HG03565 (cell line): ENCODE data around the gene ZNF740.

ENCODE experiments used
- ATAC-seq: cut with Tn5 transposase; IDR thresholded peaks from one replicate; pipeline ENCODE4 v1.9.1; 2021; ENCODE audit warnings: mild to moderate bottlenecking, moderate library complexity; ENCODE audit not compliant: unreplicated experiment

The ZNF740 gene

DNA sequence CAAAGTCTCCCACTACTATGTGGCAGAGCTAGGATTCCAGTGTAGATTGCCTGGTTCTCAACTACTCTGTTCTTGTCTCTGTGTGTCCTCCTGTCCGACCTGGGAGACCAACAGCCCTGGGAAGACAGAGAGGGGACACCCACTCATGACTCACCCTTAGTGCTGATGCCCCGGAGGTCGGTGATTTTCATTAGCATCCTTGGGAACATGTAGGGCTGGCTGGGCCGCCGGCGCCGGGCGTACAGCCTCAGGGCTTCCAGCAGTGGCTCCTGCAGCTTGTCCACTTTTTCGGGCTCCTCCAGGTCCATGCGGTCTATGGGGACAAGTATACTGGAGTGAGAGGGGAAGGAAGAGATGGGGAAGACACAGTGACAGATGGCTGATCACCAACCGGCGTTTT lies 32.4 kb downstream of the ZNF740 start:
- ATAC-seq = no peak

DNA sequence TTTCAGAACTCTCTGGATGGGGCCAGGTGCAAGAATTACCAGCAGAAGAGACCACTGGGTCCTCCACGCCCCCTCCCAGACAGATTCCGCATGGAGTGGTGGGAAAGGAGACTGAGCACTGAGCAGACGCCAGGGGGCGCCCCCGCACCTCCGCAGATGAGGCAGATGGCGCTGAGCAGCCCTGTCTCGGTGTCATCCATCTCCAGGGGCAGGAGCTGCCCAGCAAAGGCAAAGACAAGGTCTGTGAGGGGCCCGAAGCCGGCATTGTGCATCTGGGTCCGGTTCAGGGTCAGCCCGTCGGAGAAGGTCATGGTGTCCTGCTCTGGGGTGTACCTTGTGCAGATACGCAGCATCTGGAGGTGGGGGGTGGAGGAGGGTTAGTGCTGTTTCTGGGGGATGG lies 32.8 kb downstream of the ZNF740 start:
- ATAC-seq = no peak

DNA sequence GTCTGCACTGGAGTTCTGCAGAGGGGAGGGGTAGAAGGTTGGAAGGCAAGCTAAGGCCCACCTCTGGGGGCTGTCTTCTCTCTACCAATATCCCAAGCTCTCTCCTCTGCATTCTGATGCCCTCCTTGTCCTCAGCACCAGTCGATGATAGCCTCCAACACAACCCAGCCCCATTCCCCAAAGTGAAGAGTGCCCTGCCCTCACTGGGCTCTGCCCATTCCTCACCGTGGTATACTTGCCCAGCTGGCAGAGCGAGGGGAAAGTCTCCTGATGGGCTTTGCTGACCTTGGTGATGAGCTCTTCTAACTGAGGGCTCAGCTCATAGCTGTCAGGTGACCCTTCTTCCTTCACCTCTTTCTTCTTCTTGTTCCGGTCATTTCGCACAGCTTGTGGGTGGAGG lies 33.7 kb downstream of the ZNF740 start:
- ATAC-seq = no peak

DNA sequence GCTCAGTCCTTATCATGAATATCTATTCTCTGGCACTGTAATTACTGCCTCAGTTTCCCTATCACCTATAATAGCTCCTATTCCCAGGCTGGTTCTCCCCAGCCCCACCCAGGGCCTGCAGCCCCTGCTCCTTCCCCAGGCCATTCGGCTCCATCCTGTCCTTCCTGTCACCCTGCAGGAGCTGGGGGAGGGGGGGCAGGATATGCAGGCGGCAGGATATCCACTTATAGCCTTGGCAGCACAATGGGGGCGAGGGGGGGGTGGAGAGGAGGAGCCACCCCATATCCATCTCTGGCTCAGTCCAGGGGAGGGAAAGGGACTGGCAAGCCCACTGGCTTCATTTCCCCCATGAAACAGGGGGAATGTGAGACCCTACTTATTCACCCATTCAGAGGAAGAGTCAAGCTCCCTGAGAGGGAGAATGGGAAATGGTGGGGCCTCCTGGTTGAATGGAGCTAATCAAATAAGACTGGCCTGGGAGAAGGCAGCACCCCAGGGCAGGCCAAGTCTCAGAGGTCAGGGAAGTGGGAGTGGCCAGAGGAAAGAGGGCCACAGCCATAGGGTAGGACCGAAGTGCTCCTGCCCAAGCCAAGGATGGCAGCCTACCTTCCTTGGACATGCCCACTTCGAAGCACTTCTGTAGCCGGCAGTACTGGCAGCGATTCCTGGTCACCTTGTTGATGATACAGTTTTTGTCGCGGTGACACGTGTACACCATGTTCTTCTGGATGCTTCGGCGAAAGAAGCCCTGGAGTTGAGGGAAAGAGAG lies 34.3 kb downstream of the ZNF740 start:
- no peak for ATAC-seq

DNA sequence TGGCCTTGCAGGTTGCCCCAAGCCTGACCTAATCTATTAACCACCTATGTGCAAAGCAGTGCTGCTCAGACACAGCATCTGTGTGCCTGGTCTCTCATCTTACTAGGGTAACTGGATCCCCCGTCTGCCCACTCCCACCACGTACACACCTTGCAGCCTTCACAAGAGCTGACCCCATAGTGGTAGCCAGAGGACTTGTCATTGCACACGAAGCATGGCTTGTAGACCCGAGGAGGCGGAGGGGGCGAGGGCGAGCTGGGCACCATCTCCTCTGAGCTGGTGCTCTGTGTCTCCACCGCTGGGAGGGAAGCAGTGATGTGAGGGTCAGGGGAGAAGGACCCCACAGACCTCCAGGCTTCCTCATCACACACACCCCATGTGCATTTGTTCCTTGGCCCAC lies 35.0 kb downstream of the ZNF740 start:
- no peak for ATAC-seq

DNA sequence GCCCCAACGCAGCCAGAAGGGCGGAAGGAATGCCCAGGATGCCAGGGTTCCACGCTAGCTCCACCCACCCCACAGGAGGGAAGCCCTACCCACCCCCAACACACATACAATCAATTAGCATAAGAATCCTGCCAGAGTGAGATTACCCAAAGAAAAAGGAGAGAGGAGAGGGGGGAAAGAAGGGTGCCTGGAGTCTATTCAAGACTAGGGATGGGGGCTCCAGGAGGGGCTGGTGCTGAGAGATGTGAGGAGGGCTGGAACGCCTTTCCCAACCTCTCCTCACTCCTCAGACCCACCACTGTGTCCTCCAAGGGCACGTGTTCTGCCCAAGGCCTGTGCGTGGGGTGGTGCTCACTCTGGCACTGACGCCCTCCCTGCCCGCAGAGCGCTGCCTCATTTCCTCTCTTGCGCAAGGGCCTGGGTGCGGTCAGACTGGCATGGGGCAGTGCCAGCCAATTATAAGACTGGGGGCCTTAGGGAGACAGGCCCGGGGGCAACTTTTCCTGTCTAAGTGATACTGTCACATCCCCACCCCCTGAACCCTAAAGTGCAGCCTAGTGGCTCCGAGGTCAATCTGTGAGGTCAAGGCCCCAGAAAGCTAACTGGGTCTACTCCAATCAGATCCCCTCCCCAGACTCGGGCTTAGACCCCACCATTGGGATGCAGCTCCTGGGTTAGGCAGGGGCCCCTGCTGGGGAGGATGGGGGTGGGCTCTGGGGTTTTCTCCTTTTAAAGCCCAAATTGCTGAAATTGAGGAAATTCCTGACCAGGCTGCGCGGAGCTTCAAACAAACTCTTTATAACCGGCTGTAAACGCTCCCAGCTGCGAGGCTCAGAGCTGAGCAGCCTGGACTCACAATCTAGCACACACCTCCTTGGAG lies 36.8 kb downstream of the ZNF740 start:
- no peak for ATAC-seq

DNA sequence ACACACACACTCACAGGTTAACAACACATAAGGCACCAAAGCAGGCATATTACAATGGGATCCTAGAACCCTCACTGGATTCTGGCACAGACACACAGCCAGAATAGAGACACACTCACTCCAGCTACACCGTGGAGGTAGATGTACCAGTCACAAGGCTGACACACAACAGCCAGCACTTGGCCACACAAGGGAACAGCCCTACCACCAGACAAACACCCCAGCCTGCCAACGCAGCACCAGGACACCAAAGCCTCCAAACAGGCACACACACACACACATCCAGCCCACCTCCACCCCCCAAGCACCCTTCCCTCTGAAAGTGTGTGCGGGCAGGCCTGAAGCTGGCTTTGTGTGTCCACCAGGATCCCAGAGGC lies 37.4 kb downstream of the ZNF740 start:
- no peak for ATAC-seq

DNA sequence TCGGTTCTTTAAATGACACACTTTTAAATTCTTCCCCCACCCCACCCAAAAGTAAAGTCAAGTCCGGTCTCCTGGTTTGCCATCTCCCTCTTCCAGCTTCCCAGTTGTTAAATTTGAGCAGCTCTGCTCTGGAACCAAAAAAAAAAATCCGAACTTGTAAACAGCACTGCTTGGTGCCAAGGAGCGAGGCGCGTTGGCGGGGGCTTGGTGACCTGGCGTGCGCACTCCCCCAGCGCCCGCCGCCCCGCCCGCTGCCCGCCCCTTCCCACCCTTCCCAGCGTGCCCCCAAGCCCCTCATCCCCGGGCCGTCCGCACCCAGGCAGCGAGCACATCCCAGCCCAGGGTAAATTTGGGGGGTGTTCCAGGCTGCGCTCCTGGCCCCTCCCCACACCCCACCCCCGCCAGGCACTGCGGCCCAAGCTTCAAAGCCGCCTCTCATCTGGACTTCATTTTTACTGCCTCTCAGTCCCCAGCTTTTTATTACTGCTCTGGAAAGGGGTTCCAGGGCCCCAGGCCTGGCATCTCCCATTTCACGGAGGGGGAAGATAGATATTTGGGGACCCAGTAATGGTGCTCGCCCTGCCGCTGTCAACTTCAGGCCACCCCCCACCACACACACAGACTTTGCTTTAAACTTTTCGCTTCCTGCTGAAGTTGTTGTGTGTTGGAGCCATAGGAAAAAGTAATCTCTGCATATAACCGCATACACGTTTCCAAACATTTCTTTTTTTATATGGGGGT lies 38.2 kb downstream of the ZNF740 start:
- ATAC-seq = no peak

DNA sequence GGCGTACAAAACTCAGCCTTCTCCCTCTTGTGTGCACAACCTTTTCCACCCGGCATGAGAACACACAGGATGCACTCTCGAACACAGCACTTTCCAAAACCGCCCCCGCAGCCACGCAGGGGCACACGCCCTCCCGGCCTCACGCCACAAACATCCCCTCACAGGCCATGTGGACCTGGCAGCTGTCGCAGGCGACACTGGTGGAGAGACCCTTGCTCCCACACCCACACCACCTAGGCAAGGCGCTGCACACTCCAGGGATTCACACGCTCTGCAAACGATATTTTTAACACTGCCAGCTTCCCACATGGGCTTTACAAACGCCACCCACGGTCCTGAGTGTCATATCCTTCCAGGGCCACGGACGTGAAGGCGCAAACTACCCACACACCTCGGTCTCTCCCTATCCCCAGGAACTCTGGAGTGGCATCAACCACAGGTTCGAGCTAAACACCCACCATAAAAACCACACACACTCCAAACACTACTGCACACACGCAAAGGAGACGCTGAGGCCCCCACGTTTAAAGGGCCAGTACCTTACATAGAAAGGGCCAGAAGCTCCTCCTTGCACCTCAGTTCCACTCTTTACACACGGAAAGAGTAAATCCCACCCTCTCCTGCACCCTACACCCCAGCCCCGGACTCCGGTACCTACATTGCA lies 38.9 kb downstream of the ZNF740 start:
- ATAC-seq = no peak

DNA sequence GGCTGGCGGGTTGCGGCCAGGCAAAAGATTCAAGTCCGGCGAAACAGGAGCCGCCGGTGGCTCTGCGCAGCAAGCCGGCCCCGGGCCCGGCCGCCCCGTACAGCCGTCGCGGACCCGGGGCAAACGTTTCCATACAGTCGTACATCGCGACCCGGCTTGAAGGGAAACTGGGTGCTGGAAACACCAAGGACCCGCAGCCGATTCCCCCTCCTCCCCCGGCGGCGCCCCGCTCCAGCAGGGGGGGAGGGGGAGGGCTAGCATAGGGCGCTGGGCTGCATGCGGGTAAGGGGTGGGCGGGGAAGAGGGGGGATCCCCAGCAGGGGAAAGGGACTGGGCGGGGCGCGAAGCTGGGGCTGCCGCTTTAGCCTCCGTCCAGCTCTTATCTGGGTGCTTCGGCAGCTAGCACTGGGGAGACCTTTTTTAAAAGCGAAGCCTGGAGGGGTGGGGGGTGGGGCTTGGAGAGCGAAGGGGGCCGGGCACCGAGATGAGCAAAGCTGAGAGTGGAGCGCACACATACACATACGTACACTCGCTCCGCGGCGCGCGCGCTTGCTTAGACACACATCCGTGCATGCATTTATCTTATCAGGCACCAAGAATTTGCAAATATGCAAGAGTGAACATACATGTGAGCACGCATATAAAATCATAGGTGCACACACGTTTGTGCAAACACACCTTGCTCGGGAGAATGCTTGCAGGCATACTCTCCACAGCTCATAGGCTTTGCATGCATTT lies 39.6 kb downstream of the ZNF740 start:
- ATAC-seq = peak; percentile 28

DNA sequence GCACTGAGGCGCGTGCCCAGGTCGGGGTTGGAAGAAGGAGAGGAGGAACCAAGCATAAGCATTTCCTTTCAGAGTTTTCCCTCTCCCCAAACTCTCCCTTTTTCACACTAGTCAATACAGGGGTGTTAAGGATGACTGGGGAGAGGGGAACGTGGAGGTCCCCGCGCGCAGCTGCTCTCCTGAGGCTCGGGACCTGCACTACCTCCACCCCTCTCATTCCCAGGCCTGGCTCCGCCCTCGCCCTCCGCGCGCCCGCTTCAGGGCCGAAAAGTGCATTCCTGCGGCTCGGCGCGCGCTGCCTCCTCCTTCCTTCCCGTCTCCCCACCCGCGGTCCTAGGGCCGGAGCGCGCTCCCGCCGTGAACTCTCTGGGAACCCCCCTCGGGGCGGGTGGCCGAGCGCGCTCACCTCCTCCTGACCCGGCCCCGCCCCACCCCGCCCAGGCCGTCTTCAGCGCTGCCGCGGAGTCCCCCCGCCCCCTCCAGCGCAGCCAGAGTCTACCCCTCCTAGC lies 40.2 kb downstream of the ZNF740 start:
- peak; percentile 29 for ATAC-seq

DNA sequence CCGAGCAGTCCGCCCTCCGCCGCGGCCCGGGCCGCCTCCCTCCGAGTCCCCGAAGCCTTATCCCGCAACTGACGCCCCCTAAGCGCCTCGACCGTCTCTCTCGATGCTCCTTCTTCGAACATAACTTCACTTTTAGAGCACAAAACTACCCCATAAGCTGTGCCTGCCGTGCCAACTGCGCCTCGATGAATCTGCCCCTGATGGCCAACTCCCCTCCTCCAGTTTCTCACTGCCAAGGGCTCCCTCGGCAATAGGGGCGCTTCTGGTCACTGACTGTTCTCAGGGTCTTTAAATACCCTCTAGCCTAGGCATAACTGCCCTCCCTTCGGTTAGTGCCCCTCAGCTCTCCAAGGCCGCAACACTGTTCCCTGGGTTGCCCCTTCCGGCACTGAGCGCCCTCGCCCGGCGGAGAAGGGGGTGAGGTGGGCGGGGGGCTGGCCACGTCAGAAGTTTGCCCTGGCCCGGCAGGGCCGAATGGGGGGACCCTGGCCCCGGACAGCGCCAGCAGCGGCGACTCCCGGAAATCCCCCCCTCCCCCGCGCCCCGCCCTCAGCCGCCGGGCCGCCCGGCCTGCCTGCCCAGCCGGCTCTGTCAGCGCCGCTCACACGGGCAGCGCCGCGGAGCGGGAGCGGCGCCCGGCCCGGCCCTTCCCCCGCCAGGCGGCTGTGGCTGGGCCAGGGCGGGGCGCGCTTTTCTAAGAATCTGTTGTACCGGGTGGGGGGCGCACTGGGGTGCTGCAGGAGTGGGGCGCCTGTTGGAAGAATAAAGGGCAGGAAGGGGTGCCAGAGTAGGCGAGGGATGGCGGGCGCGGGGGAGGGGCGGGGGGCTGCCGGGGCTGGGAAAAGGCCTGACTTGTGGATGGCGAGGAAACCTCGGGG lies 40.9 kb downstream of the ZNF740 start:
- no peak for ATAC-seq

DNA sequence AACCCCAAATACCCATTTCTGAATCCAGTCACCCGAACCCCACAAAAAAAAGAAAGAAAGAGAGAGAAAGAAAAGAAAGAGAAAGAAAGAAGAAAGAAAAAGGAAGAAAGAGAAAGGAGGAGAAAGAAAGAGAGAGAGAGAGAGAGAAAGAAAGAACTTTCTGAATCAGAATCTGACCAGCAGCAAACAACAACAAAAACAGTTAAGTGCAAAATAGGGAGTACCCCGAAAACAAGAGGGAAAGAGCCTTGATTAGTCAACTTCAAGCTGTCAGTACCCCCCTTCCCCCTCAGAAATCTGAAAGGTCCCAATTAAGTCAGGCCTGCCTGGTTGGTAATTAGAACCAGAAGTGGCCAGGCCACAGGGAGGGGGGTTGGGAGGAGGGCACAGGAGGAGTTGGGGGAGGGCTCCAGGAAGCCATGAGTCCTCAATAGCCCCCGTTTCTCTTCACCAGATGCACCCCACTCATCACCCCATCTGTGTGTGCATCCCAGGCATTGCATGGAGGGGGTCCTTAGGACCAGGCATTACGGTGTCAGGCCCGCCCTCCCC lies 41.7 kb downstream of the ZNF740 start:
- no peak for ATAC-seq

DNA sequence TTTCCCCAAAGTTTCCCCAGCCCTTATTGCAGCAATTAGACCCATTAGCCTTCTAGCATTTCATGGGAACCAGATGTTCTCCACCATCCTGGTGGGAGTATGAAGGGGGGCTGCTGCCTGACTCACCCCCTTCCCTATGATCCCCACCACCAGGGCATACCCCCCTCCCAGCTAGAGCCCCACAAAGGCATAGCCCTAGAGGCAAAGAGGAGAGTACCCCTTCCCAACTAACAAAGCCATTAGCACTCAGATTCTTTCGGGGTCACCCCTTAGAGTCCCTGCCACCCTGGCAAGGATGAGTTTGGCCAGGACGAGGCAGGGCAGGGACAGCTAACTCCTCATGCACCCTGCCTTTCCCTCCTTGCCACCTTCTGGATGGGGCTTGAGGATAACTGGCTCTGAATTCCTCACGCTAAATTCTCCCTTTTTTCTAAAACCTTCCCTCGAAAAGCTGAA lies 42.3 kb downstream of the ZNF740 start:
- no peak for ATAC-seq

DNA sequence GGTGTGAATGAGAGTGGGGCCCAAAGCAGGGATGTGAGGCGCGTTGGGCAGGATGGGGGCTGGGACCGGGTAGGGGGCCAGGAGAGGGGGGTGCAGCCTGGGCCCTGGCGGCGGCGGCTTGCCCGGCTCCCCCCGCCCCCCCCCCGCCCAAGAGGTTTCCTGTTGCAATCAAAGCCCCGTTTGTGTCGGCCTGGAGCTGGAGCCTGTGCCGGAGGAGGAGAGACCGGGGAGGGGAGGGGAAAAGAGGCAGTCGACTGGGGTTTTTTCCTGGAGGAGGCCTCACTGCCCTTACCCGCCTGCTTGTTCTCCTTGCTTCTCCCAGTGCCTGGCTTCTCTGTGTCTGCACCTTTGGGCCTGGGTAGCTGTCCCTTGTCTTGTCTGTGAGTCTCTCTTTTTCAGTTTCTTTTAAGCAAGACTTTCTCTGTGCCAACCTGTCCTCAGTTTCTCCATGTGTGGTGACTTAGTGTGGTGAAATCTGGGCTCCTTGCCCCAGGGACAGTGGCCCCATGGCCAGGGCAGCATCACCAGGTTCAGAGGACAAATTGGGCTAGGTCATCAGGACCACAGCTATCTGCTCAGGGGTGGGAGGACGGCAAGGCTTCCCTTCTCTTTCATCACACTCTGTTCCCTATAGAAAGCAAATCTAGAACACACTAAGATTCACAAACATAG lies 43.0 kb downstream of the ZNF740 start:
- no peak for ATAC-seq

DNA sequence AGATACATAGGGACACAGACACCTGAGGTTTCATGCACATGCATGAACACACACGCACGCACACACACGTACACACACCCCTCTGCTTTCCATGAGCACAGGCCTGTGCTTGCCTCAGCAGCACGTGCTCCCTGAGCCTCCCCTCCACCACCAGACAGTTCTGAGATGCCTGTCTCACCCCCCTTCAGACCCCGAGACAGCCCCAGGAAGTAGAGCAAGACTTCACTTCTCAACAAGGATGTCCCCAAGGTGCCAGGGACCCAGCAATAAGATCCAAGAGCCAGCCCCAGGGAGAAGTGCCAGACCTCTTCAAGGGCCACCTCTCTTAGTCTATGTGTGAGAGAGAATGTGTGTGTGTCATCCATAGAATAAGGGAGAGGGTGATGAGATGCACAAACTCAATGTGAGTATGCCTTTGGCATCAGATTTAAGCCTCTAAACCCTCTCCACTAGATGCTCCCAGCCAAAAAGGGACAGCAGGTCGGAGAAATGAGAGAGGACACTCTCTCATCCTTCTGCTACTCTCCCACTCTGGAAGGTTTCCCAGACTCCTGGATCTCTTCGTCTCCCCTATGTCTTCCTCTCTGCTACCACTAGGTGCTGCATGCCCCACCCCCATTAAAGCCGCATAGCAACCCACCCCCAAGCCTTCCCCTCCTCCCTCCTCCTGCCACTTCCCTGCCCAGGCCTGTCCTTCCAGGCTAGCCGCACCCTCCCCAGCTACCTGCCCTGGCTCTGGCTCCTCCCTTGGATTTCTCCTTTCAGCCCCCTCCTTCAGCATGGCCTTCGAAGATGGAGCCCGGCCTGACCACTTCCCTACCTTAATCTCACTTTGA lies 43.8 kb downstream of the ZNF740 start:
- no peak for ATAC-seq

DNA sequence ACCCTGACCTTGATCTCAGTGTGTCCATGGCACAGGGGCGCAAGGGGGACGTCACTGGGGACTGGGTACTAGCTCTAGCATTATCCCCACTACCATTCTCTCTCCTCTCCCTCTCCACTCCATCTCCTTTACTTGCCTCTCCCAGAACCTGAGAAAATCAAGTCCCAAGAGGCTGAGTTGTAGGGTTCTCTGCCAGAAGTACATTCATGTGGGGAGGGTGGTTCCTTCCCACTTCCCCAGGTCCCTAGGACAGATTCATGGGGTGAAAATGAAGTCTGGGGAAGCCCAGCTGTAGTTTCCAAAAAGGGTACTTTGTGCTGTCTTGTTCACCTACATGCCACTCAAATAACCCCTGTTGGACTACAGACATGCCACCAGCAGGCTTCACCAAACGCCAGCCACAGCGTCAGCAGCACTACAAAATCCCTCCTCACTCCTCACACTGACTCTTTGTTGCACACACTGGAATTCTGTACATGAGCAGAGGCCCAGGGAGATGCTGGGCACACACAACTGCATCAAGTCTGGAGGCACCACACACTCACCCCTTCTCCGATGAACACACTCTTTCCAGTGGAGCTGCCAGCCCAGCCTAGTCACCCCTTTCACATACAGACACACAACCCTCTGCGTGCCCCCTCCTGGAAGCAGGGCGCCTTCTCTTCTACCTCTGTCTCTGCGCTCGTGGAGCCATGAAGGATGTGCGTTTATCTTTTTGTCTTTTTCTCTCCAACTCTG lies 44.5 kb downstream of the ZNF740 start:
- ATAC-seq = no peak
